Esophagus muscularis mucosa (tissue), 4 donors: Measurements from ENCODE around the gene ABCC4.

Experiments used
- CTCF ChIP-seq, 3 experiments: fragments of 200-600 bp in 2 of 3; fragments of 450-650 bp in 1 of 3; sonication (generic) in 2 of 3; IDR thresholded peaks; one replicate each; pipeline ENCODE4 v1.5.1; 2017 to 2019; ENCODE audit warnings: antibody characterized with exemption in 3 of 3, mild to moderate bottlenecking in 2 of 3, moderate library complexity in 1 of 3
- EP300 ChIP-seq: sonication (generic); formaldehyde crosslinking; IDR thresholded peaks from one replicate; pipeline ENCODE4 v1.6.1; 2017; ENCODE audit warnings: antibody characterized with exemption
- POLR2A ChIP-seq: fragments of 450-650 bp; IDR thresholded peaks from one replicate; pipeline ENCODE4 v1.6.1; 2017; ENCODE audit warnings: antibody characterized with exemption, moderate library complexity, mild to moderate bottlenecking, low read depth
- POLR2AphosphoS5 ChIP-seq, 2 donors: sonication (generic); formaldehyde crosslinking; IDR thresholded peaks; one replicate each; pipeline ENCODE4 v1.6.1; 2017; ENCODE audit warnings: antibody characterized with exemption in 2 of 2

GRCh38 chr13:94987081-94987480 is 314.2 kb downstream of the ABCC4 start:
- no peak for TF ChIP-seq POLR2A
- TF ChIP-seq CTCF (IDR thresholded peaks at IDR 0.05): no peak
- no peak for TF ChIP-seq POLR2AphosphoS5 (IDR thresholded peaks at IDR 0.05)
- TF ChIP-seq EP300: no peak
